IPS DF 4.7 (cell line): ENCODE results near the gene MCU.
"Not testable (repeated sequence)": the region's sequence is repeated elsewhere in the genome, so short reads cannot be mapped to it uniquely, and the experiment has no call there.

Experiments used
- DNase-seq: peaks from one replicate; pipeline ENCODE4 v3.0.0-alpha.2; 2013; ENCODE audit warnings: low spot score; ENCODE audit errors: extremely low read depth

Gene MCU

GRCh38 chr10:72686430-72686829 is 5.5 kb upstream of the MCU start:
- DNase-seq = not testable (repeated sequence)

- DNase-seq = no peak
Measured at GRCh38 chr10:72687035-72687434, 4.9 kb upstream of the MCU start.

DNA sequence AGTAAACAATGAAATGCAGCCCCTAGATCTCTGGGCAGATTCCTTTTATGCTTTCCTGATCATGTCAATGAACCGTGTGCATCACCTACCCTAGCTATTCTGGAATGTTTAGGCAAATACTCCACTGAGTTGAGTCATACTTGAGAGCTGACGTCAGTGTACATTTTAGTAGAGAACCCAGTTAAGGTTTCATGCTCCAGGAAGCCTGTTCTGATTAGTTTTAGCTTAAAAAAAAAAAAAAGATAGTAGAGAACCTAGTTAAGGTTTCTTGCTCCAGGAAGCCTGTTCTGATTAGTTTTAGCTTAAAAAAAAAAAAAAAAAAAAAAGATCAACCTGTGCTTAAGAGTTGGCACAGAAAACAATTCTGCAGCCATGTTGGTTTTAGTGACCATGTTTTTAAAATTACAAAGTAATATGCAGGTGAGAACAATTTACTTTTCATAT is 3.7 kb upstream of the MCU start:
- no peak for DNase-seq

- no peak for DNase-seq
Measured at GRCh38 chr10:72689660-72690059, 2.3 kb upstream of the MCU start.

DNA sequence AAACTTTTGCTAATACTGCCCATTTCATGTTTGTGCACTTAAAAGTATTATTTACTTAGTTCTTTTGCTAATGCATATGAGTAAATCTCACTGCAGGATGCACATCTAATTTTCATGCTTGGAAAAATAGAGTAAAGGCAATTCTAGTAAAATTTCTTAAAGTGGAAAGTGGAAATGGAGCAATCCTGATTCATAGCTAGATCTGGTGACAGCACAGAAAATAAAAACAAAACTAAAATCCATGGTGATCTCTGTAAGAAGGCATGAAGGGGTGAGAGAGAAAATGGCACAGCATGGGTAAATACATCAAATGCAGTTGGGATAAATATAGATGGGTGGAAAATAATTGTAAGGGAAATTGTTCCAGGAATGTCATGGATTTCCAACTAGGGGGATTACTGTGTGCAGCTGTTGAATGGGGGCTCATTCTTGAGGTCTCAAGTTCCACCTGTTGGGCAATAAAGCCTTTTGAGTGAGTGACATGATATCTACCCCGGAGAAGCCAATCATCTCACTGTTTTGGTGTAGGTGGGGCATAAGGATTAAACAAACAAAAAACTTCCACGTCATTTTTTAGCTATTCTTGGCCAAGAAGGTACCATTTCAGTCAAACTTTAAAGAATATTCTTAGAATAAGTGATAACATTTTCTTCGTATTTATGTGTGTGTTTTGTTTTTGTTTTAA is 1.7 kb upstream of the MCU start:
- DNase-seq = no peak

GRCh38 chr10:72691470-72691862 is 477 bp upstream of the MCU start:
- DNase-seq = no peak

- no peak for DNase-seq
Measured at GRCh38 chr10:72692744-72692993, 726 bp downstream of the MCU start.

- no peak for DNase-seq
Measured at GRCh38 chr10:72692994-72693781, 1.2 kb downstream of the MCU start.

- DNase-seq = no peak
Measured at GRCh38 chr10:72694476-72695369, 2.8 kb downstream of the MCU start.

GRCh38 chr10:72695496-72695895 is 3.6 kb downstream of the MCU start:
- DNase-seq = no peak

DNA sequence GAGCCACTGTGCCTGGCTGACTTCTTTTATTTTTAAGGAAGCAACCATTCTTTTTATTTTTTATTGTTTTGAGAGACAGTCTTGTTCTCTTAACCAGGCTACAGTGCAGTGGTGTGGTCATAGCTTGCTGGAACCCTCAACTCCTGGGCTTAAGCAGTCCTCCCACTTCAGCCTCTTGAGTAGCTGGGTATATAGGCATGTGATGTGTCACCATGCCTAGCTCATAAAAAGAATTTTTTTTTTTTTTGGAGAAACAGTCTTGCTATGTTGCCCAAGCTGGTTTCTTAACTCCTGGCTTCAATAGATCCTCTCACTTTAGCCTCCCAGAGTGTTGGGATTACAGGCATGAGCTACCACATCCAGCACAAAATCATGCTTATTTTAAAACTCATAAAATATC is 5.8 kb downstream of the MCU start:
- DNase-seq = no peak

DNA sequence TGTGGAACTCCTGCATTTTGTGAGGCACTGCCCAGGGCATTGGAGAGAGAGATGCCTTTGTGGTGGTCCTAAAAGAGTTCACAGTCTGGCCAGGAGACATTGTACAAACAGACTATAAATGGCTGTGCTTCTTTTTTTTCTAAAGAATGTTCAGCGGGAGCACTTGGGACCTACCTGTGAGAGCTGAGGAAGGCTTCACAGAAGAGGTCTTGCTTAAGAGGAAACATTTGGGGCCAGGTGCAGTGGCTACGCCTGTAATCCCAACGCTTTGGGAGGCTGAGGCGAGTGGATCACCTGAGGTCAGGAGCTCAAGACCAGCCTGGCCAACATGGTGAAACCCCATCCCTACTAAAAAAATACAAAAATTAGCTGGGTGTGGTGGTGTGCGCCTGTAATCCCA is 10.5 kb downstream of the MCU start:
- DNase-seq = not testable (repeated sequence)

- no peak for DNase-seq
Measured at GRCh38 chr10:72702868-72703581, 11.1 kb downstream of the MCU start.

DNA sequence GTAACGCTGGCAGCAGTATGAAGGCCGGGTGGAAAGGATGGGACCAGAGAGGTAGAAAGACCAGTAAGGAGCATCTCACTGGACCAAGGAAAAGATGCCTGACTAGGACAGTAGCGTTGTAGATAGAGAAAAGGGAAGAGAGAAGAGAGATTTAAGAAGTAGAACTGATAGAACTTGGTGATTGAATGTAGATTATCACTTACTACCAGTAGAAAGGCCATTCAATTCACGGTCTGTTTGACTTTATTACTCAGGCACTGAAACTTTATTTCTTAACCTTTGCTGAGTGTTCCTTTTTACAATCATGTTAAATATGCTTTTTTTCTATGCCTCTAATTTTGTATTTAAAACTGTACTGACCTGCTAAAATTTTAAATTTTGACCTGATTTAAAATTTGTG is 12.2 kb downstream of the MCU start:
- DNase-seq = no peak

DNA sequence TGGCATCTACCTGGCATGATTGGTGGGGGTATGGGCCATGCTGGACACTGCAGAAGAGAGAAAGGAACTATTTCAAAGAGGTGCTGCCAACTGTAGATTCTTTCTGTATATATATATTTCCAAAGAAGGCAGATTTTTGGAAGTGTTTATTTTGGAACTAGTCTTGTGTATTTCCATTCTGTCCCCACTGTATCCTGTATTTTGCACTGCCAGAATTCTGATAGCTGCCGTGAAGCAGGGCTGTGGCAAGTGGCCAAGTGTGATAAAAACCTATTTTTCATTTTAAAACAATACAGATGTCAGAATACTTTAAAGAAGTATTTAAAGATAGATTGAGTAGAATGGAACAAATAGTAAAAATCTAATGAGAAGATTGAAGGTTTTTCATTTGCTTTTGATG is 17.1 kb downstream of the MCU start:
- DNase-seq = no peak

- DNase-seq = no peak
Measured at GRCh38 chr10:72712136-72712535, 20.2 kb downstream of the MCU start.

GRCh38 chr10:72719941-72720592 is 28.1 kb downstream of the MCU start:
- DNase-seq = no peak

GRCh38 chr10:72720814-72721660 is 29.1 kb downstream of the MCU start:
- no peak for DNase-seq

- DNase-seq = no peak
Measured at GRCh38 chr10:72727130-72727529, 35.2 kb downstream of the MCU start.

DNA sequence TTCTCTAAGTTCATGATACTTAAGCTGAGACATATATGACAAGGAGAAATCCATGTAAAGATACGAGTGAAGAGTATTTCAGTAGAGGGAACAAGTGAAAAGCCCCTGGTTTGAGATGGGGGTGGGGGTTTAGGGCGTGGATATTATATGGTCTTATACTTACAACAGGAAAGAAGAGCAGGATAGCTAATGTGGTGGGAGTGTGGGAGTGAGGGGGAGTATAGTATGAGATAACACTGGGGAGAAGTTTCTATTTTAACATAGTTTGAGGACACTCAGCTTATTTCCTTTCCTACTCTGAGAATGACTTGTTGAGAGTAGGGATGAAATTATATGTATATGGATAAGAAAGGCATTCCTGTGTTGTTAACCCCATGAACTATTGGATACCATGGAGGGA is 36.5 kb downstream of the MCU start:
- no peak for DNase-seq
